Ovary (tissue), 9 donors: ENCODE results near the gene ACTG1. TPM values are rescaled to one million over a fixed set of nuclear protein-coding genes. Genes with fewer than 3 reads are reported as not detected.
"Not testable (repeated sequence)": the region's sequence is repeated elsewhere in the genome, so short reads cannot be mapped to it uniquely, and the experiment has no call there.

Source experiments
- DNase-seq, 5 donors: peaks; one replicate each; pipeline ENCODE4 v3.0.0-alpha.2; 2019 to 2020
- H3K27ac ChIP-seq, 2 donors: fragments of 200-600 bp; one replicate each; pipeline versions ENCODE4 v1.5.1 to v1.8.0; 2019 to 2022
- H3K27me3 ChIP-seq: fragments of 200-600 bp; one replicate; pipeline ENCODE4 v1.8.0; 2022
- H3K36me3 ChIP-seq: fragments of 200-600 bp; sonication (generic); one replicate; pipeline ENCODE4 v1.5.1; 2019
- H3K4me1 ChIP-seq: one replicate; pipeline ENCODE4 v1.8.1; 2013; ENCODE audit warnings: mild to moderate bottlenecking, moderate library complexity; ENCODE audit not compliant: insufficient read depth
- H3K4me3 ChIP-seq: fragments of 200-600 bp; sonication (generic); one replicate; pipeline ENCODE4 v1.5.1; 2017
- H3K9me3 ChIP-seq, 2 donors: fragments of 200-600 bp in 1 of 2; sonication (generic) in 1 of 2; one replicate each; pipeline versions ENCODE4 v1.5.1 to v1.8.1; 2013 to 2019; ENCODE audit warnings: mild to moderate bottlenecking in 1 of 2, moderate library complexity in 1 of 2
- EP300 ChIP-seq: sonication (generic); formaldehyde crosslinking; IDR thresholded peaks from one replicate; pipeline ENCODE4 v1.6.1; 2017; ENCODE audit warnings: antibody characterized with exemption
- POLR2A ChIP-seq: fragments of 450-650 bp; IDR thresholded peaks from one replicate; pipeline ENCODE4 v1.6.1; 2017; ENCODE audit warnings: antibody characterized with exemption, mild to moderate bottlenecking, moderate library complexity
- WGBS, 3 donors: extraction: QIAGEN DNeasy Blood & Tissue Kit in 1 of 3; methylation state at CpG; one replicate each; pipeline versions ENCODE4 v1.1.5 to v1.1.7; 2013 to 2017; 5-methylcytosine and 5-hydroxymethylcytosine counted together
- intact Hi-C, 4 donors: fragments of 100-400 bp; cut with DNase I; formaldehyde crosslinking; loops; one replicate each; pipeline versions ENCODE4 v1.11.0 to v1.15.1; 2022 to 2023
- polyA plus RNA-seq, 2 donors: library from polyadenylated mRNA; stranded (reverse); fragments of 200-250 nt in 1 of 2; fragments of 350-450 nt in 1 of 2; fragmentation: Illumina TruSeq in 1 of 2; extraction: RNeasy Lipid Tissue Mini Kit (QIAGEN cat#74804) in 1 of 2; gene quantifications; one replicate each; pipeline ENCODE4 v1.2.3, GENCODE V29; 2013 to 2014
- total RNA-seq, 7 donors: library from RNA; depleted of rRNA in 2 of 7; stranded (reverse); fragments of >200 nt in 2 of 7; fragmentation: NEBNext Ultra II Directional in 3 of 7; extraction: Animal tissue kit (Norgen Biotek cat#: 25700) in 3 of 7; gene quantifications; one replicate each; pipeline versions ENCODE4 v1.1.0 to v1.2.4, GENCODE V29; 2016 to 2023
- TF ChIP-seq, protein P1 (sequence below), 3 donors: fragments of 450-650 bp in 2 of 3; fragments of 200-600 bp in 1 of 3; IDR thresholded peaks; one replicate each; pipeline versions ENCODE4 v1.5.1 to v1.8.0; 2016 to 2022; ENCODE audit warnings: antibody characterized with exemption in 3 of 3, mild to moderate bottlenecking in 1 of 3
- donor health status: DM: no; HTN: no; CAD: no; lungs with moderate emphysema.
- donor health status: DM: no; HTN: no; CAD: no.
- donor health status: Bipolar disorder and iron deficiency.
- donor health status: DM: yes; HTN: yes; CAD: no.
- donor health status: DM: no; HTN: no; CAD: no.
- donor health status: DM: yes; HTN: yes; CAD: no.

ACTG1 gene
- total and polyA plus RNA-seq, 9 donors: 1,825 to 5,681 (median 3,955) TPM

DNA sequence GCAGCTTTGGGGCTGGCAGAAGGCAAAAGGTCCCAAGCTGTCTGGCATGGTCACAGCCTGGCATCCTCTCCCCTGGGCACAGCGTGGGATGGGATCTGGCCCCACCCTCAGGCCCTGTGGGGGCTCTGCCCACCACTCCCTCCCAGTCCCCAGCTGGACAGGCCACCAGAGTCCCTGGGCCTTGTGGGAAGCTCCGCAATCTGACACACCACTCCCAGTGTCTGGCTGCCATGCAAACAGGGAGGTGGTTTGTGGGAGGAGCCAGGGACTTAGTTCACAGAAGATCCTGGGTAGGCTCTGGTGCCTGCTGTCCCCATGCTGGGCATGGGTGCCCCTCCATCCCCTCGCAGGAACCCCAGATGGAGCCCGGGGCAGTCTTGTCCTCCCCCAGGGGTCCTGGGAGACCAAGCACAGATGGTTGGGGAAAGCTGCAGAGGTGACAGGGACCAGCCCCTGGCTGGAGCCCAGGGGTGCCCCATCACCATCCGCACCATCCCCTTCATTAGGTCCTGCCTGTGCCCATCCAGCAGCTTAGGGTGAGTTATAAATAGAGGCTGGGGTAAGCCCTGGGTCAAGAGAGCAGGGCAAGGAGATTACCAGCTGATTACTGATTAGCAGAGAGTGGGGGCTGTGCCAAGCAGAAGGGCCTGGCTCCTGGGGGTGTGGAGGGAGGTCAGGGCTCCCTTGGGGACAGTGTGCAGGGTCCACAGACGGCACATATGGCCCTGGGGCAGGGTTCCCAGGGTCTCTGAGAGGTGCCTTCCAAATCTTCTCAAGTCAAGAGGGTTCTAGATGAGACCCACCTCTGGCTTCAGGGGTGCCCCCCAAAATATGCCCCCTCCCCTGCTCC lies 21.8 kb upstream of the ACTG1 start:
- H3K4me3 ChIP-seq: no peak overlapping the region
- H3K27me3 ChIP-seq: no peaks in the 10 kb centered on the region
- TF ChIP-seq POLR2A (no peak), EP300 (no peak)
- TF ChIP-seq, protein P1, sequence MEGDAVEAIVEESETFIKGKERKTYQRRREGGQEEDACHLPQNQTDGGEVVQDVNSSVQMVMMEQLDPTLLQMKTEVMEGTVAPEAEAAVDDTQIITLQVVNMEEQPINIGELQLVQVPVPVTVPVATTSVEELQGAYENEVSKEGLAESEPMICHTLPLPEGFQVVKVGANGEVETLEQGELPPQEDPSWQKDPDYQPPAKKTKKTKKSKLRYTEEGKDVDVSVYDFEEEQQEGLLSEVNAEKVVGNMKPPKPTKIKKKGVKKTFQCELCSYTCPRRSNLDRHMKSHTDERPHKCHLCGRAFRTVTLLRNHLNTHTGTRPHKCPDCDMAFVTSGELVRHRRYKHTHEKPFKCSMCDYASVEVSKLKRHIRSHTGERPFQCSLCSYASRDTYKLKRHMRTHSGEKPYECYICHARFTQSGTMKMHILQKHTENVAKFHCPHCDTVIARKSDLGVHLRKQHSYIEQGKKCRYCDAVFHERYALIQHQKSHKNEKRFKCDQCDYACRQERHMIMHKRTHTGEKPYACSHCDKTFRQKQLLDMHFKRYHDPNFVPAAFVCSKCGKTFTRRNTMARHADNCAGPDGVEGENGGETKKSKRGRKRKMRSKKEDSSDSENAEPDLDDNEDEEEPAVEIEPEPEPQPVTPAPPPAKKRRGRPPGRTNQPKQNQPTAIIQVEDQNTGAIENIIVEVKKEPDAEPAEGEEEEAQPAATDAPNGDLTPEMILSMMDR (IDR thresholded peaks at IDR 0.05): no peak
- no peak overlapping the region for H3K27ac ChIP-seq
- intact Hi-C loops: no loop called here
- peaks cover 2% of the 10 kb centered on the region for H3K4me1 ChIP-seq
- H3K9me3 ChIP-seq: no peaks in the 10 kb centered on the region
- DNase-seq: no peak
- 57 to 61% (median 58%) methylated on average over 5 to 6 of the region's 6 CpGs for WGBS, 3 donors
- H3K36me3 ChIP-seq: no peaks in the 10 kb centered on the region

DNA sequence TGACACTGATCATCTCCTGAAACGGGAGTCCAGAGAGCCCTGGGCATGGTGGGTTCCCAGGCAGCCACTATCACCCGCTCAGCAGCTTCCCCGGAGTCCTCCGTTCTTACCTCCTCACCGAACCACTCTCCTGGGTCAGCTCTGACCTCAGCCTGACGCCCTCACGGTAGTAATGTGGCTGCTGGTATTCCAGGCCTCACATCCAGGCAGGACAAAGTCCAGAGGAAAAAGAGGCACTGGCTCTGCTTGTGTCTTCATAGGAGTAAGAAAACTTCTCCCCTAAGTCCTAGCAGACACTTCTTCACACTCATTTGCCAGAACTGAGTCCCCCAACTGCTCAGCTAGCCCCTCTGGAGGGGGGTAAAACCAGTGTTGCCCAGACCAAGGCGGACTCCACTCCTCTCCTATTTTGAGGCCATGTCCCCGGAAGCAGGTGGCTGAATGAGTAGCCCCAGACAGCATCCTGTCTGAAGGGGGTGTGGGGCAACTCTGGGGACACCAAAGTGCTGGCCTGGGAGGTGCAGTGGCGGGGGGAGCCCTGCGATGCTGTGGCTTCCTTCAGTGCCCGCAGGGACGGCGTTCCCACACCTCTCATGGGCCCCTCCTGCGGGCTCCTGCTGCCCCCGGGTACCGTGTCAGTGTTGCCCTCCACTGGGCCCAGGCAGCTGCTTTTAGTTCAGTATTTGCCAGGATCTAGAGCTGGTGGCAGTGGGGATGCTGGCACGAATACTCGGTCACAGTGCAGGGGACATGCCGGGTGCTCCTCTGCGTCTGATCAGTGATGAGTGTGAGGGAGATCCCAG lies 20.9 kb upstream of the ACTG1 start:
- H3K9me3 ChIP-seq: no peaks in the 10 kb centered on the region
- peaks cover 2% of the 10 kb centered on the region for H3K4me1 ChIP-seq
- TF ChIP-seq EP300: no peak
- TF ChIP-seq, protein P1 (IDR thresholded peaks at IDR 0.05): no peak
- no peak for TF ChIP-seq POLR2A
- WGBS, 3 donors: 63 to 72% (median 67%) methylated on average over 21 of the region's 21 CpGs
- no peak overlapping the region for H3K27ac ChIP-seq
- no peaks in the 10 kb centered on the region for H3K27me3 ChIP-seq
- no peaks in the 10 kb centered on the region for H3K36me3 ChIP-seq
- H3K4me3 ChIP-seq: no peak overlapping the region
- DNase-seq: no peak
- intact Hi-C loops: no loop called here

DNA sequence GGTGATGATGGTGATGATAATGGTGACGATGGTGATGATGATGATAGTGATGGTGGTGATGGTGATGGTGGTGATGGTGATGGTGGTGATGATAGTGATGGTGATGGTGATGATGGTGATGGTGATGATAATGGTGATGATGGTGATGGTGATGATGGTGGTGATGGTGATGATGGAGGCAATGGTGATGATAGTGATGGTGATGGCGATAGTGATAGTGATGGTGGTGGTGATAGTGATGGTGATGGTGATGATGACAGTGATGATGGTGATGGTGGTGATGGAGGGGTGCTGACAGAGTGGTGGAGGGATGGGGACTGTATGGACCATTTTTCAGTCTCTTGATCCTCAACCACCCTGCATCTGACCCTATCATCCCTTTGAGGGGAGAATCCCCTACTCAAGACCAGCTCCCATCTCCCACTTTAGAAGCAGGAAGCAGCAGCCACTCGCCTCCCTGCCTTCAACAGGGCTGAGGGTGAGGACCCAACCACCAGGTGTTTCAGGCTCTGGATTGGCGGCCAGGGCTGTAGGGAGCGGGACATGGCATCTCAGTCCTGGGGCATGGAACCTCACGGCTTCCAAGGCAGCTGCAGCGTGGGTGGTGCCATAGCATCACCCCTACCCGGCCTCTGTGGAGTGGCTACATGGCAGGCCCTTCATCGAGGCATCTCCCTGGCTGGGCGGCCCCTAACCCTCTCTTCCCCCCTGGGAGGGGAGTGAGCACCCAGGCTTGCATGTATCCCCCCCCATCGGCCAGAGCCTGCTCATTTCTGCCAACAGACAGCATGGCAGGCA lies 20.1 kb upstream of the ACTG1 start:
- WGBS, 3 donors: 87 to 88% (median 88%) methylated on average over 11 of the region's 11 CpGs
- H3K36me3 ChIP-seq: no peaks in the 10 kb centered on the region
- H3K9me3 ChIP-seq: no peaks in the 10 kb centered on the region
- no peak for TF ChIP-seq POLR2A
- TF ChIP-seq, protein P1 (IDR thresholded peaks at IDR 0.05): no peak
- no peak for TF ChIP-seq EP300
- no peak overlapping the region for H3K27ac ChIP-seq
- H3K4me3 ChIP-seq: no peak overlapping the region
- peaks cover 2% of the 10 kb centered on the region for H3K4me1 ChIP-seq
- peaks cover under 1% of the 10 kb centered on the region for H3K27me3 ChIP-seq
- DNase-seq: no peak
- intact Hi-C loops: no loop called here

DNA sequence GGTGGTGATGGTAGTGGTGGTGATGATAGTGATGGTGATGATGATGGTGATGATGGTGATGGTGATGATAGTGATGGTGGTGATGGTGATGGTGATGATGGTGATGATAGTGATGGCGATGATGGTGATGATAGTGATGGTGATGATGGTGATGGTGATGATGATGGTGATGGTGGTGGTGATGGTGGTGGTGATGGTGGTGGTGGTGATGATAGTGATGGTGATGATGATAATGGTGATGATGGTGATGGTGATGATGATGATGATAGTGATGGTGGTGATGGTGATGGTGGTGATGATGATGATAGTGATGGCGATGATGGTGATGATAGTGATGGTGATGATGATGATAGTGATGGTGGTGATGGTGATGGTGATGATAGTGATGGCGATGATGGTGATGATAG lies 19.4 kb upstream of the ACTG1 start:
- intact Hi-C loops, H3K27ac ChIP-seq, H3K4me3 ChIP-seq, H3K4me1 ChIP-seq, H3K27me3 ChIP-seq, H3K9me3 ChIP-seq, H3K36me3 ChIP-seq, DNase-seq: not testable (repeated sequence)
- WGBS, 3 donors: 94 to 99% (median 95%) methylated on average over 3 of the region's 3 CpGs

DNA sequence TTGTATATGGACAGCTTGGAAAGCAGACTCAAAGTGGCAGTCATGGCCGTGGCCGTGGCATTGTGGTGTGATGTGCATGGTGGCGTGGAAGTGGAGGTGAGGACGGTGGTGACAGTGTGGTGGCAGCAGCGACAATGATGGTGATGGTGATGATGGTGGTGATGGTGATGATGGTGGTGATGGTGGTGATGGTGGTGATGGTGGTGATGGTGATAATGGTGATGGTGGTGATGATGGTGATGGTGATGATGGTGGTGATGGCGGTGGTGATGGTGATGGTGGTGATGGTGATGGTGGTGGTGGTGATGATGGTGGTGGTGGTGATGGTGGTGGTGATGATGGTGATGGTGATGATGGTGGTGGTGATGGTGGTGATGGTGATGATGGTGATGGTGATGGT lies 18.4 kb upstream of the ACTG1 start:
- H3K27ac ChIP-seq, H3K27me3 ChIP-seq, H3K4me3 ChIP-seq, H3K4me1 ChIP-seq, DNase-seq, intact Hi-C loops, H3K36me3 ChIP-seq, H3K9me3 ChIP-seq: not testable (repeated sequence)
- 79 to 80% (median 80%) methylated on average over 6 of the region's 6 CpGs for WGBS, 3 donors
